HEK293T (cell line): ENCODE measurements around the gene ZNF136.

Experiments
- CTCF ChIA-PET: fragments of 350-600 bp; formaldehyde crosslinking; extraction: SDS; loops from one replicate; lab custom pipeline; 2021; ENCODE audit warnings: antibody characterized with exemption, inconsistent platforms; lab: Yijun Ruan, JAX
- POLR2A ChIA-PET: fragments of 350-600 bp; formaldehyde crosslinking; extraction: SDS; loops from one replicate; lab custom pipeline; 2020; ENCODE audit warnings: antibody characterized with exemption, inconsistent platforms; lab: Yijun Ruan, JAX
- DNase-seq: peaks from one replicate; pipeline ENCODE4 v3.0.0; 2012; ENCODE audit warnings: mixed read lengths; ENCODE audit errors: extremely low spot score
- ARNT ChIP-seq: fragments of 450-650 bp; IDR thresholded peaks from 2 replicates; pipeline ENCODE4 v1.6.1; 2017; ENCODE audit warnings: mild to moderate bottlenecking
- BHLHE40 ChIP-seq: fragments of 450-650 bp; IDR thresholded peaks from 2 replicates; pipeline ENCODE4 v1.6.1; 2016; ENCODE audit warnings: mild to moderate bottlenecking, moderate library complexity, borderline replicate concordance
- CTBP1 ChIP-seq: fragments of 450-650 bp; IDR thresholded peaks from 2 replicates; pipeline ENCODE4 v1.6.1; 2016; ENCODE audit warnings: borderline replicate concordance
- ELF4 ChIP-seq: fragments of 450-650 bp; IDR thresholded peaks from 2 replicates; pipeline ENCODE4 v1.6.1; 2017; ENCODE audit warnings: antibody characterized with exemption
- FOXA1 ChIP-seq: fragments of 450-650 bp; IDR thresholded peaks from 2 replicates; pipeline ENCODE4 v1.6.1; 2016; ENCODE audit warnings: mild to moderate bottlenecking
- FOXK2 ChIP-seq: fragments of 450-650 bp; IDR thresholded peaks from 2 replicates; pipeline ENCODE4 v1.6.1; 2016; ENCODE audit warnings: mild to moderate bottlenecking
- FOXM1 ChIP-seq: fragments of 450-650 bp; IDR thresholded peaks from 2 replicates; pipeline ENCODE4 v1.6.1; 2017; ENCODE audit warnings: mild to moderate bottlenecking, borderline replicate concordance
- HDGF ChIP-seq: fragments of 450-650 bp; IDR thresholded peaks from 2 replicates; pipeline ENCODE4 v1.6.1; 2017; ENCODE audit warnings: antibody characterized with exemption, borderline replicate concordance
- L3MBTL2 ChIP-seq: fragments of 450-650 bp; conservative IDR thresholded peaks from 2 replicates; pipeline ENCODE4 v1.6.1; 2016; ENCODE audit warnings: mild to moderate bottlenecking
- LEF1 ChIP-seq: fragments of 450-650 bp; IDR thresholded peaks from 2 replicates; pipeline ENCODE4 v1.6.1; 2017; ENCODE audit warnings: mild to moderate bottlenecking, borderline replicate concordance
- NFRKB ChIP-seq: fragments of 450-650 bp; IDR thresholded peaks from 2 replicates; pipeline ENCODE4 v1.6.1; 2016; ENCODE audit warnings: mild to moderate bottlenecking, moderate library complexity
- SP1 ChIP-seq: fragments of 450-650 bp; IDR thresholded peaks from 2 replicates; pipeline ENCODE4 v1.6.1; 2017
- SUZ12 ChIP-seq: fragments of 450-650 bp; IDR thresholded peaks from 2 replicates; pipeline ENCODE4 v1.6.1; 2016; ENCODE audit warnings: mild to moderate bottlenecking
- TARDBP ChIP-seq: fragments of 450-650 bp; IDR thresholded peaks from 2 replicates; pipeline ENCODE4 v1.6.1; 2016
- ZNF384 ChIP-seq: fragments of 450-650 bp; IDR thresholded peaks from 2 replicates; pipeline ENCODE4 v1.6.1; 2016
- TF ChIP-seq, protein P1 (sequence below): fragments of 450-650 bp; IDR thresholded peaks from 2 replicates; pipeline ENCODE4 v1.6.1; 2016

The ZNF136 gene

GRCh38 chr19:12187625-12188024, 24.7 kb downstream of the ZNF136 start:
- ChIA-PET CTCF (no interaction called here), POLR2A (no interaction called here)
- DNase-seq = no peak
- TF ChIP-seq FOXK2 (no peak), SP1 (no peak), SUZ12 (no peak), HDGF (no peak), FOXM1 (no peak), NFRKB (no peak), ELF4 (no peak), FOXA1 (no peak), ZNF384 (no peak), BHLHE40 (no peak), TARDBP (no peak), CTBP1 (no peak), L3MBTL2 (no peak), ARNT (no peak), LEF1 (no peak)
- TF ChIP-seq, protein P1, sequence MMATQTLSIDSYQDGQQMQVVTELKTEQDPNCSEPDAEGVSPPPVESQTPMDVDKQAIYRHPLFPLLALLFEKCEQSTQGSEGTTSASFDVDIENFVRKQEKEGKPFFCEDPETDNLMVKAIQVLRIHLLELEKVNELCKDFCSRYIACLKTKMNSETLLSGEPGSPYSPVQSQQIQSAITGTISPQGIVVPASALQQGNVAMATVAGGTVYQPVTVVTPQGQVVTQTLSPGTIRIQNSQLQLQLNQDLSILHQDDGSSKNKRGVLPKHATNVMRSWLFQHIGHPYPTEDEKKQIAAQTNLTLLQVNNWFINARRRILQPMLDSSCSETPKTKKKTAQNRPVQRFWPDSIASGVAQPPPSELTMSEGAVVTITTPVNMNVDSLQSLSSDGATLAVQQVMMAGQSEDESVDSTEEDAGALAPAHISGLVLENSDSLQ = no peak

GRCh38 chr19:12194827-12195731, 32.2 kb downstream of the ZNF136 start:
- no peak for DNase-seq
- CTCF ChIA-PET = no interaction called here
- POLR2A ChIA-PET = no interaction called here
- TF ChIP-seq FOXK2 (no peak), TARDBP (no peak)

DNA sequence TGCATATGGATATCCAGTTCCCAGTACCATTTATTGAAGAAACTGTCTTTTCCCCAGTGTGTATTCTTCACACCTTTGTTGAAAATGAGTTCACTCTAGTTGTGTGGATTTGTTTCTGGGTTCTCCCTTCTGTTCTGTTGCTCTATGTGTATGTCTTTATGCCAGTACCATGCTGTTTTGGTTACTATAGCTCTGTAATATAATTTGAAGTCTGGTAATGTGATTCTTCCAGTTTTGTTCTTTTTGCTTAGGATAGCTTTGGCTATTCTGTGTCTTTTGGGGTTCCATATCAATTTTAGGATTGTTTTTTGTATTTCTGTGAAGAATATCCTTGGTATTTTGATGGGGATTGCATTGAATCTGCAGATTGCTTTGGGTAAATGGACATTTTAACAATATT, 35.2 kb downstream of the ZNF136 start:
- ChIA-PET POLR2A (no interaction called here), CTCF (no interaction called here)
- no peak for TF ChIP-seq LEF1
- TF ChIP-seq, protein P1 = no peak
- TF ChIP-seq CTBP1 = no peak
- TF ChIP-seq BHLHE40 = no peak
- no peak for DNase-seq

- TF ChIP-seq L3MBTL2 = no peak
- no peak for TF ChIP-seq ELF4
- TF ChIP-seq NFRKB = no peak
- no peak for TF ChIP-seq TARDBP
- TF ChIP-seq SP1 = no peak
- TF ChIP-seq SUZ12 = no peak
- TF ChIP-seq BHLHE40 = no peak
- ChIA-PET POLR2A (no interaction called here), CTCF (no interaction called here)
- DNase-seq = no peak
Observed at GRCh38 chr19:12199757-12200419, 37.0 kb downstream of the ZNF136 start.

GRCh38 chr19:12202250-12202649, 39.4 kb downstream of the ZNF136 start:
- POLR2A ChIA-PET = no interaction called here
- CTCF ChIA-PET = no interaction called here
- no peak for DNase-seq
- no peak for TF ChIP-seq HDGF
- TF ChIP-seq, protein P1 = no peak
- no peak for TF ChIP-seq FOXK2
- no peak for TF ChIP-seq SUZ12
- TF ChIP-seq TARDBP = no peak
- no peak for TF ChIP-seq FOXA1
- TF ChIP-seq SP1 = no peak
- no peak for TF ChIP-seq LEF1
- no peak for TF ChIP-seq ZNF384
- no peak for TF ChIP-seq L3MBTL2
- no peak for TF ChIP-seq FOXM1

- DNase-seq = no peak
- ChIA-PET POLR2A (no interaction called here), CTCF (no interaction called here)
- TF ChIP-seq HDGF = no peak
- no peak for TF ChIP-seq ZNF384
Observed at GRCh38 chr19:12205296-12205695, 42.4 kb downstream of the ZNF136 start.

GRCh38 chr19:12208221-12208620, 45.3 kb downstream of the ZNF136 start:
- ChIA-PET CTCF (no interaction called here), POLR2A (no interaction called here)
- TF ChIP-seq FOXK2 = no peak
- TF ChIP-seq L3MBTL2 = no peak
- no peak for TF ChIP-seq HDGF
- no peak for TF ChIP-seq ARNT
- no peak for TF ChIP-seq LEF1
- no peak for TF ChIP-seq SUZ12
- no peak for TF ChIP-seq FOXM1
- no peak for TF ChIP-seq SP1
- TF ChIP-seq BHLHE40 = no peak
- TF ChIP-seq CTBP1 = no peak
- TF ChIP-seq, protein P1 = no peak
- no peak for TF ChIP-seq FOXA1
- TF ChIP-seq ELF4 = no peak
- TF ChIP-seq NFRKB = no peak
- no peak for TF ChIP-seq ZNF384
- no peak for TF ChIP-seq TARDBP

More at GRCh38 chr19:12208221-12208620, 45.3 kb downstream of the ZNF136 start:
- DNase-seq = no peak
